ENCODE data around the gene DUOXA2.

The DUOXA2 gene

DNA sequence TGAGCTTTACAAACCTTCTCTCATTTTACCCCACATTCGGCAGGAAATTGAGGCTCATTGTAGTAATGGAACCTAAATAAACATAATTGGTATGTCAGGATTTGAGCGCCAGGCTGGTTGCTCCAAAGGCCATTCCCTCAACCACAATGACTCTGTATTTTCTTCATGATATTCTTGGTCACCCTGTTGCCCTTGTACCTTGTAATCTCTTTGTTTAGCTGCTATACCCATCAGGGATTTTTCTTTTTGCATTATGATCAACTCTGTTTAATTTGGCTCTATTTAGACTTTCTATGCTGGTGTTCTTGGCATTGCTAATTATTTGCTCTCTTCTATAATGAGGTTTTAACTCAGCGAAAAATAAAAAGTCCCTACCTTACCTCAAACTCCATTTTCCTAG is 30.0 kb upstream of the DUOXA2 start:
- no peak overlapping the region for H3K27ac ChIP-seq (ENCODE audit: extremely low read depth, low read depth, low read length)
- CTCF ChIA-PET: interaction anchor here (1.3 kb wide), 1 partner anchor 34 kb away, joined by 7 read pairs; no protein-coding TSS in a partner anchor
- no peaks in the 10 kb centered on the region for H3K36me3 ChIP-seq (ENCODE audit: control insufficient read depth in 2 of 2, insufficient read depth in 1 of 2, low read length in 2 of 2)
- POLR2A ChIA-PET: no interaction called here
- H3K9me3 ChIP-seq (ENCODE audit: control insufficient read depth, insufficient read depth, low read depth, low read length): no peaks in the 10 kb centered on the region
- H3K4me1 ChIP-seq (ENCODE audit: control insufficient read depth, insufficient read depth, low read length): peaks cover 3% of the 10 kb centered on the region; the same call in 1 of the 2 replicates
- no peak for TF ChIP-seq KLF8 (tag by site-specific recombination; IDR thresholded peaks at IDR 0.05)
- no peak for TF ChIP-seq ZBTB17 (tag by site-specific recombination; IDR thresholded peaks at IDR 0.05)
- TF ChIP-seq ZNF549 (tag by site-specific recombination; IDR thresholded peaks at IDR 0.05): no peak
- TF ChIP-seq, protein P1, sequence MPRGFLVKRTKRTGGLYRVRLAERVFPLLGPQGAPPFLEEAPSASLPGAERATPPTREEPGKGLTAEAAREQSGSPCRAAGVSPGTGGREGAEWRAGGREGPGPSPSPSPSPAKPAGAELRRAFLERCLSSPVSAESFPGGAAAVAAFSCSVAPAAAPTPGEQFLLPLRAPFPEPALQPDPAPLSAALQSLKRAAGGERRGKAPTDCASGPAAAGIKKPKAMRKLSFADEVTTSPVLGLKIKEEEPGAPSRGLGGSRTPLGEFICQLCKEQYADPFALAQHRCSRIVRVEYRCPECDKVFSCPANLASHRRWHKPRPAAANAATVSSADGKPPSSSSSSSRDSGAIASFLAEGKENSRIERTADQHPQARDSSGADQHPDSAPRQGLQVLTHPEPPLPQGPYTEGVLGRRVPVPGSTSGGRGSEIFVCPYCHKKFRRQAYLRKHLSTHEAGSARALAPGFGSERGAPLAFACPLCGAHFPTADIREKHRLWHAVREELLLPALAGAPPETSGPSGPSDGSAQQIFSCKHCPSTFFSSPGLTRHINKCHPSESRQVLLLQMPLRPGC (tag by site-specific recombination; IDR thresholded peaks at IDR 0.05): no peak
- TF ChIP-seq ZNF48 (tag by site-specific recombination; IDR thresholded peaks at IDR 0.05): no peak
- no peak for TF ChIP-seq ZNF664 (tag by site-specific recombination; IDR thresholded peaks at IDR 0.05)
- TF ChIP-seq, protein P2, sequence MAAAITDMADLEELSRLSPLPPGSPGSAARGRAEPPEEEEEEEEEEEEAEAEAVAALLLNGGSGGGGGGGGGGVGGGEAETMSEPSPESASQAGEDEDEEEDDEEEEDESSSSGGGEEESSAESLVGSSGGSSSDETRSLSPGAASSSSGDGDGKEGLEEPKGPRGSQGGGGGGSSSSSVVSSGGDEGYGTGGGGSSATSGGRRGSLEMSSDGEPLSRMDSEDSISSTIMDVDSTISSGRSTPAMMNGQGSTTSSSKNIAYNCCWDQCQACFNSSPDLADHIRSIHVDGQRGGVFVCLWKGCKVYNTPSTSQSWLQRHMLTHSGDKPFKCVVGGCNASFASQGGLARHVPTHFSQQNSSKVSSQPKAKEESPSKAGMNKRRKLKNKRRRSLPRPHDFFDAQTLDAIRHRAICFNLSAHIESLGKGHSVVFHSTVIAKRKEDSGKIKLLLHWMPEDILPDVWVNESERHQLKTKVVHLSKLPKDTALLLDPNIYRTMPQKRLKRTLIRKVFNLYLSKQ (tag by site-specific recombination; IDR thresholded peaks at IDR 0.05; ENCODE audit: borderline replicate concordance): no peak
- no peak for TF ChIP-seq SP7 (tag by site-specific recombination; IDR thresholded peaks at IDR 0.05)
- TF ChIP-seq KLF7 (tag by site-specific recombination; IDR thresholded peaks at IDR 0.05; ENCODE audit: borderline replicate concordance): no peak
- TF ChIP-seq, protein P3, sequence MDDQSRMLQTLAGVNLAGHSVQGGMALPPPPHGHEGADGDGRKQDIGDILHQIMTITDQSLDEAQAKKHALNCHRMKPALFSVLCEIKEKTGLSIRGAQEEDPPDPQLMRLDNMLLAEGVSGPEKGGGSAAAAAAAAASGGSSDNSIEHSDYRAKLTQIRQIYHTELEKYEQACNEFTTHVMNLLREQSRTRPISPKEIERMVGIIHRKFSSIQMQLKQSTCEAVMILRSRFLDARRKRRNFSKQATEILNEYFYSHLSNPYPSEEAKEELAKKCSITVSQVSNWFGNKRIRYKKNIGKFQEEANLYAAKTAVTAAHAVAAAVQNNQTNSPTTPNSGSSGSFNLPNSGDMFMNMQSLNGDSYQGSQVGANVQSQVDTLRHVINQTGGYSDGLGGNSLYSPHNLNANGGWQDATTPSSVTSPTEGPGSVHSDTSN (CRISPR knock-in tag; IDR thresholded peaks at IDR 0.05): no peak
- TF ChIP-seq ZNF529 (tag by site-specific recombination; IDR thresholded peaks at IDR 0.05; ENCODE audit: insufficient replicate concordance): no peak
- no peak for TF ChIP-seq ZNF560 (tag by site-specific recombination; IDR thresholded peaks at IDR 0.05; ENCODE audit: borderline replicate concordance)
- TF ChIP-seq, protein P4, sequence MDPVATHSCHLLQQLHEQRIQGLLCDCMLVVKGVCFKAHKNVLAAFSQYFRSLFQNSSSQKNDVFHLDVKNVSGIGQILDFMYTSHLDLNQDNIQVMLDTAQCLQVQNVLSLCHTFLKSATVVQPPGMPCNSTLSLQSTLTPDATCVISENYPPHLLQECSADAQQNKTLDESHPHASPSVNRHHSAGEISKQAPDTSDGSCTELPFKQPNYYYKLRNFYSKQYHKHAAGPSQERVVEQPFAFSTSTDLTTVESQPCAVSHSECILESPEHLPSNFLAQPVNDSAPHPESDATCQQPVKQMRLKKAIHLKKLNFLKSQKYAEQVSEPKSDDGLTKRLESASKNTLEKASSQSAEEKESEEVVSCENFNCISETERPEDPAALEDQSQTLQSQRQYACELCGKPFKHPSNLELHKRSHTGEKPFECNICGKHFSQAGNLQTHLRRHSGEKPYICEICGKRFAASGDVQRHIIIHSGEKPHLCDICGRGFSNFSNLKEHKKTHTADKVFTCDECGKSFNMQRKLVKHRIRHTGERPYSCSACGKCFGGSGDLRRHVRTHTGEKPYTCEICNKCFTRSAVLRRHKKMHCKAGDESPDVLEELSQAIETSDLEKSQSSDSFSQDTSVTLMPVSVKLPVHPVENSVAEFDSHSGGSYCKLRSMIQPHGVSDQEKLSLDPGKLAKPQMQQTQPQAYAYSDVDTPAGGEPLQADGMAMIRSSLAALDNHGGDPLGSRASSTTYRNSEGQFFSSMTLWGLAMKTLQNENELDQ (tag by site-specific recombination; IDR thresholded peaks at IDR 0.05; ENCODE audit: low read depth): no peak
- no peak for TF ChIP-seq ZNF302 (tag by site-specific recombination; IDR thresholded peaks at IDR 0.05; ENCODE audit: low read depth)
- TF ChIP-seq, protein P5, sequence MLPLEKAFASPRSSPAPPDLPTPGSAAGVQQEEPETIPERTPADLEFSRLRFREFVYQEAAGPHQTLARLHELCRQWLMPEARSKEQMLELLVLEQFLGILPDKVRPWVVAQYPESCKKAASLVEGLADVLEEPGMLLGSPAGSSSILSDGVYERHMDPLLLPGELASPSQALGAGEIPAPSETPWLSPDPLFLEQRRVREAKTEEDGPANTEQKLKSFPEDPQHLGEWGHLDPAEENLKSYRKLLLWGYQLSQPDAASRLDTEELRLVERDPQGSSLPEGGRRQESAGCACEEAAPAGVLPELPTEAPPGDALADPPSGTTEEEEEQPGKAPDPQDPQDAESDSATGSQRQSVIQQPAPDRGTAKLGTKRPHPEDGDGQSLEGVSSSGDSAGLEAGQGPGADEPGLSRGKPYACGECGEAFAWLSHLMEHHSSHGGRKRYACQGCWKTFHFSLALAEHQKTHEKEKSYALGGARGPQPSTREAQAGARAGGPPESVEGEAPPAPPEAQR (tag by site-specific recombination; IDR thresholded peaks at IDR 0.05): no peak
- H3K4me3 ChIP-seq (ENCODE audit: low read depth, low read length): no peak overlapping the region

DNA sequence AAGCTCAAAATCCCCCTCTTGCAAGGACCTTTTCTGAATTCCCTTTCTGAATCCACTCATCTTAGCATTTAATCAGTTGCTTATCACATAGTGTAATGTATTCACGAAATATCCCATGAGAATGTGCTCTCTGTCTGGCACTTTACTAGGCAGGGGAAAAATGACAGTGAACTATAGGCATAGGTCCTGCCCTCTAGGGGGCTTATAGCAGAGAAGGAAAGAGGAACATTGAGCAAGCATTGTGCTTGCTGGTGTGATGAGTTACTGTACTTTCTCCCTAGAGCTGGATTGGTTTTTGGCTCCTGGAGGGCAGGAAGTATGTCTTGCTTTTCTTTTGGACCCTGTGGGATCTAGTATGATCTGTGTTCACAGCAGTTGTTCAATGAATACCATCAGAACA is 26.6 kb upstream of the DUOXA2 start:
- H3K4me1 ChIP-seq (ENCODE audit: control insufficient read depth, insufficient read depth, low read length): peaks cover 3% of the 10 kb centered on the region; the same call in 1 of the 2 replicates
- H3K36me3 ChIP-seq (ENCODE audit: control insufficient read depth in 2 of 2, insufficient read depth in 1 of 2, low read length in 2 of 2): no peaks in the 10 kb centered on the region
- H3K4me3 ChIP-seq (ENCODE audit: low read depth, low read length): no peak overlapping the region
- no peaks in the 10 kb centered on the region for H3K9me3 ChIP-seq (ENCODE audit: control insufficient read depth, insufficient read depth, low read depth, low read length)
- POLR2A ChIA-PET: no interaction called here
- no peak overlapping the region for H3K27ac ChIP-seq (ENCODE audit: extremely low read depth, low read depth, low read length)
- CTCF ChIA-PET: no interaction called here
- TF ChIP-seq ZNF548 (tag by site-specific recombination; IDR thresholded peaks at IDR 0.05): no peak
- no peak for TF ChIP-seq ZNF792 (tag by site-specific recombination; IDR thresholded peaks at IDR 0.05)
- TF ChIP-seq, protein P6, sequence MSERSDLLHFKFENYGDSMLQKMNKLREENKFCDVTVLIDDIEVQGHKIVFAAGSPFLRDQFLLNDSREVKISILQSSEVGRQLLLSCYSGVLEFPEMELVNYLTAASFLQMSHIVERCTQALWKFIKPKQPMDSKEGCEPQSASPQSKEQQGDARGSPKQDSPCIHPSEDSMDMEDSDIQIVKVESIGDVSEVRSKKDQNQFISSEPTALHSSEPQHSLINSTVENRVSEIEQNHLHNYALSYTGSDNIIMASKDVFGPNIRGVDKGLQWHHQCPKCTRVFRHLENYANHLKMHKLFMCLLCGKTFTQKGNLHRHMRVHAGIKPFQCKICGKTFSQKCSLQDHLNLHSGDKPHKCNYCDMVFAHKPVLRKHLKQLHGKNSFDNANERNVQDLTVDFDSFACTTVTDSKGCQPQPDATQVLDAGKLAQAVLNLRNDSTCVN (tag by site-specific recombination; optimal IDR thresholded peaks at IDR 0.05): no peak
- TF ChIP-seq YY1 (tag by site-specific recombination; IDR thresholded peaks at IDR 0.05): no peak
- no peak for TF ChIP-seq ZFP3 (tag by site-specific recombination; IDR thresholded peaks at IDR 0.05; ENCODE audit: low read depth)
- no peak for TF ChIP-seq ZNF529 (tag by site-specific recombination; IDR thresholded peaks at IDR 0.05; ENCODE audit: insufficient replicate concordance)
- TF ChIP-seq, protein P7, sequence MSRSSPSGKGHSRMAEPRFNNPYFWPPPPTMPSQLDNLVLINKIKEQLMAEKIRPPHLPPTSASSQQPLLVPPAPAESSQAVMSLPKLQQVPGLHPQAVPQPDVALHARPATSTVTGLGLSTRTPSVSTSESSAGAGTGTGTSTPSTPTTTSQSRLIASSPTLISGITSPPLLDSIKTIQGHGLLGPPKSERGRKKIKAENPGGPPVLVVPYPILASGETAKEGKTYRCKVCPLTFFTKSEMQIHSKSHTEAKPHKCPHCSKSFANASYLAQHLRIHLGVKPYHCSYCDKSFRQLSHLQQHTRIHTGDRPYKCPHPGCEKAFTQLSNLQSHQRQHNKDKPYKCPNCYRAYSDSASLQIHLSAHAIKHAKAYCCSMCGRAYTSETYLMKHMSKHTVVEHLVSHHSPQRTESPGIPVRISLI (tag by site-specific recombination; IDR thresholded peaks at IDR 0.05): no peak

All from HEK293 (cell line).